ENCODE data around the gene LRRC3C.

DNA sequence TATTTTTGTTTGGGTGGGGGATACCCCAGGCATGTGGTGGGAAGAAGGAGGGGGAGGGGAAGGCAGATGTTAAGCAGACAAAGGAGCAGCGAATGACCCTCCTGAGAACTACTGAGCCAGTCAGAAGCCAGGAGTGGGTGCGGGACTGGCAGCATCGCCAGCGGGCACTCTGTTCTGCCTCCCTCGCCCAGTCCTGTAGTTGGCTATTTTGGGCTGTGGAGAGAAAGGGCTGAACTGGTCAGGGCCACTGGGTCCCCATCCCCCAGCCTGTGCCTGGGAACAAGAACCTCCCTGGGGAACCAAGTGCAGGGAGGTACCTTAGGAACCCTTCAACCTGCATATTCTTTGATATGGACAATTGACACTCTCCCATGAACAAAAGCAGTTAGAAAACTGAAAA lies 6.4 kb downstream of the LRRC3C start:
- TF ChIP-seq GATA2 (IDR thresholded peaks at IDR 0.05; ENCODE audit: low read depth, low read length): no peak
- TF ChIP-seq GATA3 (IDR thresholded peaks at IDR 0.05; ENCODE audit: low read depth, low read length): no peak
